Measurements from ENCODE around the gene ARHGEF40.

GRCh38 chr14:21100931-21101330 is 30.8 kb downstream of the ARHGEF40 start, which contains the start of gene TMEM253:
- no peak for TF ChIP-seq CTCF (IDR thresholded peaks at IDR 0.05)
- no peak for TF ChIP-seq POLR2A (IDR thresholded peaks at IDR 0.05)
